Measurements from ENCODE around the gene IQCF5.
"Not testable (repeated sequence)": the region's sequence is repeated elsewhere in the genome, so short reads cannot be mapped to it uniquely, and the experiment has no call there.

The IQCF5 gene

GRCh38 chr3:51875501-51875900 is at the start of gene IQCF5:
TSS of gene IQCF5 (minus strand) at chr3:51875601. CDS start at chr3:51875531, 70 bp downstream.
- no peak for DNase-seq

GRCh38 chr3:51921081-51921578 is 45.7 kb upstream of the IQCF5 start:
- no peak for DNase-seq

DNA sequence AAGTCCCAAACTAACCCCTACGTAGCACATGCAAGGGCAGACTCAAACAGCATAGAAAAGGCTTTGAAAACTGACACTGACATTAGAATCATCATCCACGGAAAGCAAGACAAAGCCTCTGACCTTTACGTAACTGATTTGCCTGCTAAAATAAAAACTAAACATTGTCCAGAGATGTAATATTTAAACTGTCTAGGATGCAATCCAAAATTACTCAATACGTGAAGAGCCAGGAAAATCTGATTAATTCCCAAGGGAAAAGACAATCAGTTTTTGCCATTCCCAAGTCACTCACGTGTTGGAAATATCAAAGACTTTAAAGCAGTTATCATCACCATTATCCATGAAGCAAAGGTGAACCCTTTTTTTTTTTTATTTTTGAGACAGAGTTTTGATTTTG is 41.0 kb upstream of the IQCF5 start:
- no peak for DNase-seq

DNA sequence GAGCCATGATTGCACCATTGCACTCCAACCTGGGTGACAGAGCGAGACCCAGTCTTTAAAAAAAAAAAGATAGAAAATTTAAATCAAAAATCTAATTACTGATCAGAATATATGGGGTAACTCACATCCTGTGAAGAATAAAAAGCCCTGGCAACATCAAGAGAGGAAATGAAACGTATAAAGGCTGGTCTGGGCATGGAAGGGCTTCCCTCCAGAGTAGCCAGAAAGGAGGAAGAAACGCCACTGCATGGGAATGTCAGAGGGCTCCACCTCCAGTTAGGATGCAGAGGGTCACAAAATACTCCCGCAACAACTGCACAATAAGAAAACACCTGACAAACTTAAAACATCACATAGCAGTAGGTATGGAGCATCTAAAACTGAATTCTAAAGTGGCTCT is 32.6 kb upstream of the IQCF5 start:
- DNase-seq = no peak

- DNase-seq = no peak
Measured at GRCh38 chr3:51904034-51904823, 28.8 kb upstream of the IQCF5 start.

GRCh38 chr3:51902361-51902760 is 27.0 kb upstream of the IQCF5 start:
- DNase-seq = not testable (repeated sequence)

GRCh38 chr3:51900043-51900442 is 24.6 kb upstream of the IQCF5 start:
- DNase-seq = not testable (repeated sequence)

- no peak for DNase-seq
Measured at GRCh38 chr3:51897391-51897790, 22.0 kb upstream of the IQCF5 start.

DNA sequence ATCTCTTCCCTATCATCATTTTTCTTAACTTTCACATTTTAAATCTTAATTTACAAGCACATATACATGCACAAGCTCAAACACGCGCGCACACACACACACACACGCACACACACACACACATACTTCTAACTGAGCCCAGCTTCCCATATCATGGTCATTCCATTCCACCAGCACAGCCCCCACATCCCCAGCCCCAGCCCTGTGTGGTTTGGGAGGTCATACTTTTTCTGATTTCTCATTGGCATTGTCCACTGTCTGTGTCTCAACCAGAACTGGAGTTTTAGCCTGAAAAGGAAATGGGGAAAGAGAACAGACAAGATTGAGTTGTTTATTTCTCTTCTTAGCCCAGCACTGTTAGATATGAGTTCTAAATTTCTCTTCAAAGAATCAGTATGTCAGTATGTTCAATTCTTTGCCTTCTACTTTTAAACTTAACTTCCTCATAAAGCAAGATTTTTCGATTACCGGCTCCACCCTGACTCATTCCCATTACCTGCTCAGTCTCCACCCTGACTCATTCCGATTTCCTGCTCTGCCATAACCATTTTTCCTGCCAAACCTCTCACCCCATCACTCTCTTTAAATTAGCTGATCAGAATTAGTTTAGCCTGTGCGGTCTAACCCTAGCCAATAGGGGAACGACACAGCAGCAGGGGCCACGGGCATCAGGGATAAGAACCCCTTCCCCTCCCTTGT is 21.4 kb upstream of the IQCF5 start:
- no peak for DNase-seq

DNA sequence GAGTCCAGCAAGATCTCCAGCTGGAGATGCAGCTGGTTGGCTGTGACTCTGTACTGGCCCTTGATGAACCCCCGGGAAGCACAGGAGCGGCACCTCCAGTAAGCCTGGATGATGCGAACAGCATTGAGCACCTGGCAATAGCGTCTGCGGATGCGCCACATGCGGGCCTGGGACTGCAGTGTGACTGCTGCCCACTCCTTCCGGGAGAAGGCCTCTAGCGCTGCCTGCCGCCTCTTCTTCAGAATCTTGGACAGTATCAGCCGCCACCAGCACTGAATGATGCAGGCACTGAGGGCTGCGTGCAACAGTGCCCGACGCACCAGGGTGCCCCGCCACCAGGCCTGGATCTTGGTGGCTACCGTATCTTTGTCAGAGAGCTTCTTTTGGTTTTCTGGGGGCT is 19.5 kb upstream of the IQCF5 start:
- no peak for DNase-seq

DNA sequence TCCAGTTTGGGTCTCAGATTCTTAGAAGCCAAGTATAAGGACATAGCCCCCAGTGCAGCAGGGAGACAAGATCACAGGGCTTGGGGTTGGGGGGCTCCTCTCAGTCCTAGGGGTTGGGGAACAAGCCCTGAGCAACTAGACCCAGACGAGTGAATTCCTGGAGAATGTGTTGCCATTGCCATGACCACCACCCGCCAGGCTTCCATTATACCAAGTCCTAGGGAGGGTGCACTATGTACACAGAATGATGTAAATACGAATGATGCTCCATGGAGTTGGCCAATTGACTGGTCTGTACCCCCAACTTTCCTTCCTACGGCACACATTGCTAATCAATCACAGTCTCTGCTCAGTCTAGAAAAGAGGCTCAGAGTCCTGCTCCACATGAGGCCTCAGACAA is 19.0 kb upstream of the IQCF5 start:
- DNase-seq = no peak

DNA sequence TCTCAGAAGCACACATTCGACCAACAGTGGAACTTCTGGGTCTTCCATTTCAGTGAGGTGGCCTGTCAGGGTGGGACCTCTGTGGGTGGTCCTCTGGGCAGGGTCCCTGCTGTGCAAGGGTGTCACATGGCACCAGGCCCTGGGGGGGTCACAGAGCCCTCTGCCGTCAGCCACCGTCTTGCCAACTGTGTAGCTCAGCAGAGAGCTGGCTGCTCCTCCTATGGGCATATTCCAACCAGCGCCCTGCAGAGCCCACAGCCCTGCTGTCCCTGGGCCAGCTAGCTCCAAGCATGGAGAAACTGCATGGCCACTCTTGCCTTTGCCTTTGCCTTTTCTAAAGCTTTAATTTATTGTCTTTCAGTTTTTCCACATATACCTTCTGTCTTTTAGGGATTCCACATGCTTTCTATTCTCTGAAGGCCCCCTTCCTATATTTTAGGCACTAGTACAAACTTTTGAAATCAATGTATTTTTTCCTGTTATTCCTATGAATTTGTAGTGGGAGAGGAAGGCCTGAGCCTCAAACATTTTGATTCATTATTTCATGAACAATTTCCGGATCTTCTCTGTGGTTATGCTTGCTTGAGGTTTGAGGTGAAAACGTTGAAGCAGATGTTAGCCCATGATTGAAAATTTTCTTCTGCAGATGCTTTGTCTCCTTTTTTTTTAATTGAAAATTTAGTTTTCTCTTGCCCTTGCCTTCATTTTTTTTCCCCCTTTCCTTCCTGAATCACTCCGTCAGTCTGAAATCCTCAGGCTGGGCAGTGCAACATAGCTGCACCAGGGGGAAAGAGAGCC is 16.0 kb upstream of the IQCF5 start:
- no peak for DNase-seq

DNA sequence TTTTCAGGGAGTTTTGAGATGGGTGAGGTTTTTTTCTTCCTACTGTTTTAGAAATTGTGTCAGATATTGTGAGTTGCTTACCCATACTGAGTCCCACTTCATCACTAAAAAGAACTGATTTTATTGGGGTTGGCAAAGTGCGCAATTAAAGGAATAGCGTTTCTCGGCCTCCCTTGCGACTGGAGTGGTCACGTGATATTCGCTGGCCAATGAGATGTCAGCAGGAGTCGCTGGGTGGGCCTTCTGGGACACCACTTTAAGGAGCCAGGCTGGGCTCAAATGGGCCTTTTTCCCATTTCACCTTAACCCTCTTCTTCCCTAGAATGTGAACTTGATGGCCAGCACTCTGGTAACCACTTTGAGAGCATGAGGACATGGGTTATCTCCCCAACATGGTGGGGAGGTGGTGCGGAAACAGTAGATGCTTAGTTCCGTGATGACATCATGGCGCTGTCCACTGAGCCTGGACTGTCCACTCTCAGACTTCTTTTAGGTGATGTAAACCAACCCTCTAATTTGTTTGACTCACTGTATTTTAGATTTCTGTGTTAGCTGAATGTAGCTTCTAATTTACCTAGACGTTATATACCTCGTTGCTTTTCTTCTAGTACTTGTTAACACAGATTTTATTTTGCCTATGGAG is 13.2 kb upstream of the IQCF5 start:
- DNase-seq = no peak

DNA sequence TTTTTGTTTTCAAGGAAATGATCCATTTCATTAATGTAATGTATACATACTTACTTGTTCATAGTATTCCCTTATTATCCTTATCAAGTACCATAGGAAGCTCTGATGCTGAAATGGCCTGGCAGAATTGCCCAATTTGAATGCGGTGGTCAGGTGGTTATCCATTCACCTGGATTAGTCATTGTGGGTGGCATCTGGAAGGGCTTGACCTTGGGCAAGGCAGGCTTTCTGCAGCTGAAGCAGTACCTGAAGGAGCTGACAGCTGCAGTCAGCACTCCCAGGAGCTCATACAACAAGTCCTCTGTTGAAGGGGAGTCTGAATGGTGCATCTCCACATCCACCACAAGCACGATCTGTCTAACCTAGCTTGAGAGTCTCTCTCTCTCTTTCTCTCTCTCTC is 12.2 kb upstream of the IQCF5 start:
- DNase-seq = no peak

DNA sequence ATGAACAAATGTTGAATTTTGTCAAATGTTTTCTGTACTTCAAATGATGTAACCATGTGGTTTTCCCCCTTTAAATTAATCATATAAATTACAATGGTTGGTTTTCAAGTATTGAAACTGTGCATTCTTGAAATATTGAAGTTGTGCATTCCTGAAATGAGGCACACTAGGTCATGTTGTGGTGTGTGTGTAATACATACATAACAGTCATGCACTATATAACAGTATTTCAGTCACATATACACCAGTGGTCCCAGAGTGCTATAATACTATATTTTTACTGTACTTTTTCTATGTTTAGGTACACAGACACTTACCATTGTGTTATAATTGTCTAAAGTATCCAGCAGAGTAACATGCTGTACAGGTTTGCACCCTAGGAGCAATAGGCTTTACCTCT is 11.0 kb upstream of the IQCF5 start:
- DNase-seq = no peak

DNA sequence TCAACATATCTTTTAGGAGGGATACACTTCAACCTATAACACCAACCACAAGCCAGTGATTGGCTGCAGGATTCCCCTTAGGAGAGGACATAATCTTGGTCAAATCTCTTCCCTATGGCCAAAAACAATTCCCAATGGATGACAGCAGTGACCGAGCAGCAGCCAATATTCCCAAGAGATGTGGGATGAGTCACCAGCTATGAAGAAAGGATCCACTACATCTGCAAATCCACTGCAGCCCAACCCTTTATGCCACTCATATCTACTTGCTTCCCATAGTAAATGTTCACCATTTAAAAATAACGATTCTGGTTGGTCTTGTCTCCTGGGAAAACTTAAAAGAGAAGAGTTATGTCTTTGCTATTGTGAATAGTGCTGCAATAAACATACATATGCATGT is 4.5 kb upstream of the IQCF5 start:
- no peak for DNase-seq

DNA sequence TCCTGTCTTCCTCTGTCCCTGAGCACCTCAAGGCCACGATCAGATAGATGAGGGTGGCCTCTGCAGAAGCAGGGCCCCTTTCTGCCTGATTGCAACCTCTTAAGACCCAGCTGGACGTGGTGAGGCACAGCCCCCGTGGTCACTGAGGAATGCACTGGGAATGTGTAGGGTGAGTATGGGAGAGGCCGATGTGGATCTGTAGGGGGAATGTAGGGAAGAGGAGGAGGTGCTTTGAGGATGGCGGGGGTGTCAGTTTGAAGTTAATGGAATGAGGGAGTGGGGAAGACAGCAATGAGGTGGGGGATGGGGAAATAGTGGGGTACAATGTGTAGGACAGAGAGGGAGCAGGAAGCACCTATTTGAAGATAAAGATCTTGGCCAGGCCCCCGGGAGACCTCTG is 785 bp upstream of the IQCF5 start:
- DNase-seq = no peak

- no peak for DNase-seq
Measured at GRCh38 chr3:51874889-51875288, 512 bp downstream of the IQCF5 start.

DNA sequence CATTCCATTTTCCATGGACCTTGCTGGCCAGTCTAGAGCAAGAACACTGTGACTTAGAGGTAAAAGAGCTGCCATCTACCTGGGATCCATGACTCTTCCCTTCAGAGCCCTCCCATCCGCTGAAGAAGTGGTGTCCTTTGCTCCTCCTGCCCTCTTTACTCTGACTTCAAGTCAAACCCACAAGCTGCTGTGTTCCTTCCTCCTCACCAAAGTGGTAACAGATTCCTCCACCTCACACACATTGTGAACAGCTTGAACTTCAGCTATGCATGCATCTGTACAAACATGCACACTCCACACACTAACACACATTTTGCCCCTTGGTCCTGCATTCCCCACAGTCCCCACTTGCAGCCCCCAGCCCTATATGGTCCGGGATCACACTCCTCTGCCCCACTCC is 990 bp downstream of the IQCF5 start:
- DNase-seq = no peak

DNA sequence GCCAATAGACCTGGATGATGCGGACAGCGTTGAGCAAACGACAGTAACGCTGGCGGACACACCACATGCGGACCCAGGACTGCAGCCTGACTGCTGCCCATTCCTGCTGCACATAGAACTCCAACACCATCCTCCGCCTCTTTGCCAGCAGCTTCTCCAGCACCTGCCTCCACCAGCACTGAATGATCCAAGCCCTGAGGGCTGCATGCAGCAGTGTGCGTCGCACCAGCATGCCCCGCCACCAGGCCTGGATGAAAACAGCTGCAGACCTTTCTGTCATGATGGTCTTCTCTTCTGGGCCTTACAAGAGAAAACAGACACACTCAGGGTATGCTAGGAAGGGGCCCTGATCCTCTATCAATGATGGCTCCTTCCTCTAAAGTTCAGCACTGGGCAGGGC is 1.5 kb downstream of the IQCF5 start:
- DNase-seq = no peak

- DNase-seq = no peak
Measured at GRCh38 chr3:51873253-51873766, 2.1 kb downstream of the IQCF5 start.

DNA sequence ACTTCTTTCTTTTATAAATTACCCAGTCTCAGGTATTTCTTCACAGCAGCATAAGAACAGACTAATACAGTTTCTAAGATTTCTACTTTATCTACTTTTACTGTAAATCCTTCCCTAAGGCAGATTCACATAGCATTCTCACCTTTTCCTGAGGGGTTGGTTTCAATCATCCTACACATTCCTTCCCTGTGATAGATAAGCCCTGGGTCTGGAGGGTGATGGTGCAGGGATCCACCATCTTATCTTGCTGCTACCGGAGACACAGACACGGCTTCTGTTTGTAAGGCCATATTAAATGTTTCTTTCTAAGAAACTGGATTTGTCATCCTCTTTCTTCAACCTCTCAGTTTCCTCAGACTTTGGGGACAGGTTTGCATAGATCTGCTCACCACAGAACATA is 6.1 kb downstream of the IQCF5 start:
- DNase-seq = no peak

DNA sequence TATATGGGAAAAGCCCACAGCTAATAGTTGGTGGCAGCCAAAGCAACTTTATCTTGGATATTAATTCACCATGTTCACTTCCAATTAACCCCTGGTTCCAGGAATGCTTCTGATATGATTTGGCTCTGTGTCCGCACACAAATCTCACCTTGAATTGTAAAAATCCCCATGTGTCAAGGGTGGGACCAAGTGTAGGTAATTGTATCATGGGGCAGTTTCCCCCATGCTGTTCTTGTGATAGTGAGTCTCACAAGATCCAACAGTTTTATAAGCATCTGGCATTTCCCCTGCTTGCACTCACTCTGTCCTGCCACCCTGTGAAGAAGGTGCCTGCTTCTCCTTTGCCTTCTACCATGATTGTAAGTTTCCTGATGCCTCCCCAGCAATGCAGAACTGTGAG is 6.5 kb downstream of the IQCF5 start:
- DNase-seq = not testable (repeated sequence)
